SU-DHL-6 (cell line): Measurements from ENCODE around the gene SNPH.

Experiments
- CTCF ChIP-seq: fragments of 200-600 bp; sonication (generic); IDR thresholded peaks from one replicate; pipeline ENCODE4 v1.5.1; 2017; ENCODE audit warnings: antibody characterized with exemption, mild to moderate bottlenecking, low read length, moderate library complexity; ENCODE audit not compliant: insufficient read depth, poor library complexity, severe bottlenecking
- EZH2phosphoT487 ChIP-seq: fragments of 200-600 bp; sonication (generic), shearing (Covaris generic); conservative IDR thresholded peaks from 2 replicates; pipeline ENCODE4 v1.6.1; 2018; ENCODE audit warnings: mild to moderate bottlenecking, antibody characterized with exemption, low read length, moderate library complexity, mixed read lengths

DNA sequence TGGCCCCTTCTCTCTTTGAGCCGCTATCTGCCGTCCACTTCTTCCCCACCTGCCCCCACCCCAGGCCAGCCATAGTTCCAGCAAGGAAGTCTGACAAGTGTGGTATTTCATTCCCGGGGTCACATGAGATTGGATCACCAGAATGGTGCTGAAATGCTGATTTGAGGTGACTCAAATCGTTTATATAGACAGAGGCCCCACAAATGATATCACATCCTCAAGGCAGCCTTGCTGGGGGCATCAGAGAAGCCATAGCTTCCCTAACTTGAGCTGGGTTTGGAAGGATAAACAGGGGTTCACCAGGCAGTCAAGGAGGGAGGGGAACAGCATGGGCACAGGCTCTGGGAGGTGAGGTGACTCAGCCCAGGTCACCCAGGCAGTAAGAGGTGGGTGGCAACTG is 53.0 kb downstream of the SNPH start:
- TF ChIP-seq CTCF, result no peak
- TF ChIP-seq EZH2phosphoT487, result no peak
